GM12878 (cell line): ENCODE results near the gene CYTH3. TPM values are rescaled to one million over a fixed set of nuclear protein-coding genes. Genes with fewer than 3 reads are reported as not detected.
A peak's percentile ranks its signal among the peaks of the same experiment; 100 is the strongest.
"Not testable (repeated sequence)": the region's sequence is repeated elsewhere in the genome, so short reads cannot be mapped to it uniquely, and the experiment has no call there.

Experiments used
- ATAC-seq: fragments of 200-7000 bp; cut with Tn5 transposase; 3 replicates; pipeline ENCODE4 v1.9.1; 2020; ENCODE audit warnings: mild to moderate bottlenecking, moderate library complexity
- BruUV-seq: library from RNA; stranded (reverse); fragments of 400-500 nt; replicated peaks from 2 replicates; lab custom pipeline; 2021; lab: Mats Ljungman, UMichigan
- CTCF ChIA-PET: fragments of 300-600 bp; sonication (Branson Sonifier 250); formaldehyde crosslinking; extraction: SDS; loops from one replicate; lab custom pipeline; 2021; ENCODE audit warnings: inconsistent platforms; lab: Yijun Ruan, JAX
- POLR2A ChIA-PET: fragments of 350-600 bp; formaldehyde crosslinking; extraction: SDS; loops from one replicate; lab custom pipeline; 2021; ENCODE audit warnings: inconsistent platforms; lab: Charles Lee
- RAD21 ChIA-PET: fragments of 300-600 bp; sonication (Branson Sonifier 250); formaldehyde crosslinking; loops from one replicate; lab custom pipeline; 2023; ENCODE audit warnings: antibody characterized with exemption; ENCODE audit not compliant: unreplicated experiment; lab: Charles Lee
- SMC1A ChIA-PET: fragments of 300-600 bp; sonication (Branson Sonifier 250); formaldehyde crosslinking; loops from one replicate; lab custom pipeline; 2023; ENCODE audit not compliant: unreplicated experiment, uncharacterized antibody; lab: Charles Lee
- DNase-seq: peaks from one replicate; pipeline ENCODE4 v3.0.0-alpha.2; 2011; ENCODE audit warnings: low read depth, low spot score
- FAIRE-seq: peaks from 3 replicates; lab custom pipeline; 2011; peaks lifted over from hg19 to GRCh38; lab: Jason Lieb, UNC
- H2AFZ ChIP-seq: 2 replicates; pipeline ENCODE4 v1.6.0; 2011; ENCODE audit warnings: low read depth, low read length, control low read depth; ENCODE audit not compliant: control insufficient read depth
- H3K27ac ChIP-seq: 2 replicates; pipeline ENCODE4 v1.5.1; 2011; ENCODE audit warnings: control low read depth; ENCODE audit not compliant: control insufficient read depth, insufficient read depth
- H3K27me3 ChIP-seq, 2 experiments: replicated peaks in 1 of 2; 2 replicates each; pipeline versions ENCODE4 v1.6.0 to v1.6.1; 2011; ENCODE audit warnings: low read length in 1 of 2; ENCODE audit not compliant: control insufficient read depth in 2 of 2, insufficient read depth in 2 of 2
- H3K36me3 ChIP-seq, 2 experiments: 2 replicates each; pipeline ENCODE4 v1.5.1; 2011; ENCODE audit warnings: low read length in 1 of 2; ENCODE audit not compliant: control insufficient read depth in 2 of 2, insufficient read depth in 2 of 2
- H3K4me1 ChIP-seq: 2 replicates; pipeline ENCODE4 v1.6.1; 2011; ENCODE audit warnings: mild to moderate bottlenecking, low read length, moderate library complexity, mixed read lengths; ENCODE audit not compliant: control insufficient read depth, insufficient read depth
- H3K4me2 ChIP-seq: 2 replicates; pipeline ENCODE4 v1.6.0; 2011; ENCODE audit warnings: control low read depth; ENCODE audit not compliant: control insufficient read depth, insufficient read depth
- H3K4me3 ChIP-seq: fragments of 200-600 bp; sonication (generic); 2 replicates; pipeline ENCODE4 v1.5.1; 2016
- H3K79me2 ChIP-seq: 2 replicates; pipeline ENCODE4 v1.6.0; 2011; ENCODE audit warnings: low read length; ENCODE audit not compliant: control insufficient read depth, insufficient read depth
- H3K9ac ChIP-seq: 2 replicates; pipeline ENCODE4 v1.8.0; 2011; ENCODE audit warnings: low read length, control low read depth, mixed read lengths; ENCODE audit not compliant: control insufficient read depth, insufficient read depth
- H3K9me3 ChIP-seq: replicated peaks from 3 replicates; pipeline ENCODE4 v1.5.1; 2011; ENCODE audit warnings: mild to moderate bottlenecking, low read length; ENCODE audit not compliant: control insufficient read depth, insufficient read depth
- H4K20me1 ChIP-seq: 2 replicates; pipeline ENCODE4 v1.6.0; 2011; ENCODE audit not compliant: control insufficient read depth, insufficient read depth
- MTA2 ChIP-seq: fragments of 450-650 bp; IDR thresholded peaks from 2 replicates; pipeline ENCODE4 v1.6.1; 2016; ENCODE audit warnings: low read depth, mild to moderate bottlenecking, moderate library complexity
- PML ChIP-seq: IDR thresholded peaks from 2 replicates; pipeline ENCODE4 v1.6.1; 2012; ENCODE audit warnings: low read length, inconsistent platforms
- SPI1 ChIP-seq: IDR thresholded peaks from 2 replicates; pipeline ENCODE4 v1.6.1; 2011; ENCODE audit warnings: low read depth, mild to moderate bottlenecking, low read length, moderate library complexity, borderline replicate concordance; ENCODE audit not compliant: insufficient read depth
- STAT3 ChIP-seq: IDR thresholded peaks from 2 replicates; pipeline ENCODE4 v1.6.1; 2011; ENCODE audit warnings: low read depth, low read length, improper control_type of control experiment
- ZNF24 ChIP-seq: fragments of 450-650 bp; IDR thresholded peaks from 2 replicates; pipeline ENCODE4 v1.6.1; 2017; ENCODE audit warnings: antibody characterized with exemption, mild to moderate bottlenecking
- WGBS: methylation state at CpG from one replicate; pipeline ENCODE4 v1.1.6; 2016; ENCODE audit warnings: low lambda C conversion rate; ENCODE audit not compliant: insufficient replicate concordance, insufficient coverage; ENCODE audit errors: missing lambda C conversion rate; 5-methylcytosine and 5-hydroxymethylcytosine counted together
- in situ Hi-C: fragments of 300-500 bp; cut with MboI; formaldehyde crosslinking; loops from 9 replicates; pipeline ENCODE4 v1.14.3; 2018; ENCODE audit warnings: mixed read lengths
- intact Hi-C: fragments of 100-400 bp; cut with micrococcal nuclease; formaldehyde crosslinking; loops from one replicate; pipeline ENCODE4 v1.14.2; 2022; ENCODE audit not compliant: unreplicated experiment
- polyA plus RNA-seq, 11 experiments: library from polyadenylated mRNA; depleted of rRNA in 4 of 11; unstranded in 6 of 11; stranded (reverse) in 5 of 11; fragments of >200 nt; fragmentation: Nextera tagmentation in 4 of 11; fragmentation: Illumina TruSeq in 1 of 11; extraction: Ambion mirVana in 4 of 11; extraction: Trizol in 1 of 11; gene quantifications; 1 replicate in 1 of 11; 2 replicates in 10 of 11; pipeline versions ENCODE4 v1.2.1 to v1.2.3, GENCODE V29; 2011 to 2016; ENCODE audit warnings: inconsistent platforms in 2 of 11, missing spikeins in 2 of 11, low read depth in 1 of 11
- total RNA-seq, 4 experiments: library from RNA; depleted of rRNA in 3 of 4; stranded (reverse); fragments of >200 nt in 3 of 4; fragmentation: Illumina TruSeq in 1 of 4; extraction: Trizol in 1 of 4; gene quantifications; 2 replicates each; pipeline versions ENCODE4 v1.2.1 to v1.2.3, GENCODE V29; 2013 to 2021
- TF ChIP-seq, protein P1 (sequence below): IDR thresholded peaks from 2 replicates; pipeline ENCODE4 v1.6.1; 2012; ENCODE audit warnings: mild to moderate bottlenecking, low read depth, low read length

Gene CYTH3
- total and polyA plus RNA-seq, 10 of the 15 experiments (the other 5 are each of a cell fraction or from before 2014, with no cell fraction given), result 0.45 to 28.2 (median 15.7) TPM

DNA sequence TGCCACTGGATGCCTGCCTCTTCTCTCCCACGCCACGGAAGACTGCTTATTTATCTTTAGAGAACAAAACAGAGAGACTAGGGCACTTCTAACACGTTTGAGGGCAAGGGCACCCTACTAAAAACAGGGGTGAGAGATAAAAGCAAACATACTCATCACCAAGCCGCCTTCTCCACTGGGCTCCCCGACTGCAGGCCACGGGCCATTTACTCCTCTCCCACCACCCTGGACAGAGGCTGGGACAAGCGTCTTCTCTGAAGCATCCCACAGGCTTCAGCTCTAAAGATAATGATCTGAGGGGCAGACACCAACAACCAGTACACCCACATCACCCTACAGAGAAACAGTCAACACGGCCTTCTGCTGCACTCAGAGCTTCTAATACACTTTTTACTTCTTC is 78.7 kb downstream of the CYTH3 start (continued):
- TF ChIP-seq ZNF24, result no peak
- TF ChIP-seq MTA2, result no peak
- no peak for TF ChIP-seq SPI1
- no peak for TF ChIP-seq PML

- ATAC-seq, H3K36me3 ChIP-seq, CTCF ChIA-PET, FAIRE-seq, H3K27ac ChIP-seq, DNase-seq, H3K27me3 ChIP-seq, H3K4me3 ChIP-seq, H3K4me2 ChIP-seq, in situ Hi-C loops, SMC1A ChIA-PET, H2AFZ ChIP-seq, BruUV-seq, H3K9me3 ChIP-seq, H3K9ac ChIP-seq, intact Hi-C loops, H4K20me1 ChIP-seq, H3K4me1 ChIP-seq, H3K79me2 ChIP-seq: not testable (repeated sequence)
- ChIA-PET RAD21 (interaction anchor here (1.0 kb wide), 1 partner anchor 29 kb away, joined by 3 read pairs; no protein-coding TSS in a partner anchor), POLR2A (interaction anchor here (0.5 kb wide), 1 partner anchor 92 kb away, joined by 4 read pairs; no protein-coding TSS in a partner anchor)
- 97% methylated on average over 7 of the region's 7 CpGs for WGBS
Measured at GRCh38 chr7:6190563-6190962, 81.9 kb downstream of the CYTH3 start.

DNA sequence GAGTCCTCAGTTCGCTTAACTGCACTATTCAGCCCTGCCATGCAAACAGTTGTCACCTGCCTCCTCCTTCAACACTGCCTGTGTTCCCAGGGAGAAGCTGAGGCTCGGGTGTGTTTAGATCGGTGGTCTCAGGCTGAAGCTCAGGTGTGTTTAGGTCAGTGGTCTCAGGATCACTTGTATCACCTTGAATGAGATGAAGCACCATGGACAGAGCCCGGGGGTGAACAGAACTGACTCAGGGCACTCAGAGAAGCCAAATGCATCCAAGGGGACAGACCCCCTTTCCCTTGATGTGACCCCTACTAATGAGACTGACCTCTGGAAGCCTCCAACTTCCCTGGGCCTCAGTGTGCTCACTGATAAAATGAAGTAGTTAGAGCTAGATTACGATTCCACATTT is 84.0 kb downstream of the CYTH3 start:
- ChIA-PET RAD21 (no interaction called here), CTCF (interaction anchor here (0.9 kb wide), 1 partner anchor 24 kb away, joined by 3 read pairs; no protein-coding TSS in a partner anchor), POLR2A (no interaction called here), SMC1A (interaction anchor here (1.1 to 2.2 kb wide), 4 partner anchors 12 to 191 kb away, joined by 3 to 8 read pairs (median 6); no protein-coding TSS in a partner anchor)
- Histone ChIP-seq H4K20me1 (no peaks in the 10 kb centered on the region), H3K27me3 (no peaks in the 10 kb centered on the region), H3K4me2 (no peak overlapping the region), H3K79me2 (peaks cover 1% of the 10 kb centered on the region), H2AFZ (no peak overlapping the region), H3K36me3 (peaks cover 8 to 9% of the 10 kb centered on the region in 2 experiments), H3K9ac (no peak overlapping the region), H3K9me3 (no peaks in the 10 kb centered on the region)
- DNase-seq (no peak), FAIRE-seq (no peak), ATAC-seq (no peak)
- in situ Hi-C loops, result no loop called here
- WGBS, result 74% methylated on average over 5 of the region's 5 CpGs
- no peak for TF ChIP-seq STAT3
- TF ChIP-seq, protein P1, sequence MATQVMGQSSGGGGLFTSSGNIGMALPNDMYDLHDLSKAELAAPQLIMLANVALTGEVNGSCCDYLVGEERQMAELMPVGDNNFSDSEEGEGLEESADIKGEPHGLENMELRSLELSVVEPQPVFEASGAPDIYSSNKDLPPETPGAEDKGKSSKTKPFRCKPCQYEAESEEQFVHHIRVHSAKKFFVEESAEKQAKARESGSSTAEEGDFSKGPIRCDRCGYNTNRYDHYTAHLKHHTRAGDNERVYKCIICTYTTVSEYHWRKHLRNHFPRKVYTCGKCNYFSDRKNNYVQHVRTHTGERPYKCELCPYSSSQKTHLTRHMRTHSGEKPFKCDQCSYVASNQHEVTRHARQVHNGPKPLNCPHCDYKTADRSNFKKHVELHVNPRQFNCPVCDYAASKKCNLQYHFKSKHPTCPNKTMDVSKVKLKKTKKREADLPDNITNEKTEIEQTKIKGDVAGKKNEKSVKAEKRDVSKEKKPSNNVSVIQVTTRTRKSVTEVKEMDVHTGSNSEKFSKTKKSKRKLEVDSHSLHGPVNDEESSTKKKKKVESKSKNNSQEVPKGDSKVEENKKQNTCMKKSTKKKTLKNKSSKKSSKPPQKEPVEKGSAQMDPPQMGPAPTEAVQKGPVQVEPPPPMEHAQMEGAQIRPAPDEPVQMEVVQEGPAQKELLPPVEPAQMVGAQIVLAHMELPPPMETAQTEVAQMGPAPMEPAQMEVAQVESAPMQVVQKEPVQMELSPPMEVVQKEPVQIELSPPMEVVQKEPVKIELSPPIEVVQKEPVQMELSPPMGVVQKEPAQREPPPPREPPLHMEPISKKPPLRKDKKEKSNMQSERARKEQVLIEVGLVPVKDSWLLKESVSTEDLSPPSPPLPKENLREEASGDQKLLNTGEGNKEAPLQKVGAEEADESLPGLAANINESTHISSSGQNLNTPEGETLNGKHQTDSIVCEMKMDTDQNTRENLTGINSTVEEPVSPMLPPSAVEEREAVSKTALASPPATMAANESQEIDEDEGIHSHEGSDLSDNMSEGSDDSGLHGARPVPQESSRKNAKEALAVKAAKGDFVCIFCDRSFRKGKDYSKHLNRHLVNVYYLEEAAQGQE, result peak; percentile 60; the same call in 1 of the 2 replicates
- TF ChIP-seq, all 136 proteins: peak for 1
- Histone ChIP-seq H3K27ac (no peak overlapping the region), H3K4me3 (no peak overlapping the region), H3K4me1 (no peaks in the 10 kb centered on the region)
- intact Hi-C loops, result no loop called here
- BruUV-seq, result no TSS peak
